HepG2 (cell line): Measurements from ENCODE around the gene SCG2. TPM values are rescaled to one million over a fixed set of nuclear protein-coding genes. Genes with fewer than 3 reads are reported as not detected.

Source experiments
- ARID5B ChIP-seq: IDR thresholded peaks from 2 replicates; pipeline ENCODE4 v1.4.0; 2020; ENCODE audit warnings: mild to moderate bottlenecking, missing genetic modification reagents
- FOSL1 ChIP-seq: sonication (generic); formaldehyde crosslinking; IDR thresholded peaks from 2 replicates; pipeline ENCODE4 v1.9.0; 2021; ENCODE audit warnings: missing genetic modification reagents, borderline replicate concordance
- KAT2B ChIP-seq: fragments of 150-350 bp; IDR thresholded peaks from 2 replicates; pipeline ENCODE4 v1.6.1; 2014; ENCODE audit warnings: low read depth, low read length, borderline replicate concordance
- MAFK ChIP-seq, 2 experiments: IDR thresholded peaks in 1 of 2; conservative IDR thresholded peaks in 1 of 2; 2 replicates each; pipeline ENCODE4 v1.6.1; 2011; ENCODE audit warnings: improper control_type of control experiment in 2 of 2, low read length in 2 of 2
- PRDM10 ChIP-seq: sonication (generic); formaldehyde crosslinking; IDR thresholded peaks from 2 replicates; pipeline ENCODE4 v1.4.0; 2020; ENCODE audit warnings: low read depth, missing genetic modification reagents
- SOX6 ChIP-seq, 2 experiments: fragments of 450-650 bp in 1 of 2; sonication (generic) in 1 of 2; formaldehyde crosslinking in 1 of 2; IDR thresholded peaks; 2 replicates each; pipeline versions ENCODE4 v1.4.0 to v1.6.1; 2017 to 2020; ENCODE audit warnings: antibody characterized with exemption in 1 of 2, mild to moderate bottlenecking in 1 of 2, missing genetic modification reagents in 1 of 2
- ZBTB2 ChIP-seq: sonication (generic); formaldehyde crosslinking; IDR thresholded peaks from 2 replicates; pipeline ENCODE4 v1.8.0; 2022; ENCODE audit warnings: low read depth, missing genetic modification reagents
- polyA plus RNA-seq, 8 experiments: library from polyadenylated mRNA; depleted of rRNA in 3 of 8; stranded (reverse) in 7 of 8; unstranded in 1 of 8; fragments of >200 nt; fragmentation: Illumina TruSeq in 4 of 8; extraction: Trizol in 4 of 8; gene quantifications; 2 replicates each; pipeline versions ENCODE4 v1.2.1 to v1.2.3, GENCODE V29; 2011 to 2016; ENCODE audit warnings: low read depth in 4 of 8, missing spikeins in 1 of 8, mixed read lengths in 1 of 8; ENCODE audit not compliant: insufficient read depth in 1 of 8
- total RNA-seq, 5 experiments: library from RNA; depleted of rRNA; stranded (reverse); fragments of >200 nt; fragmentation: Illumina TruSeq; extraction: Trizol; gene quantifications; 2 replicates each; pipeline ENCODE4 v1.2.3, GENCODE V29; 2016; ENCODE audit warnings: low read depth in 1 of 5

The SCG2 gene
- total and polyA plus RNA-seq, 2 of the 13 experiments (the other 11 are each of a cell fraction or from before 2014, with no cell fraction given), result not detected

- 0 out of 2 replicates have a peak, but pooled peaks have one; percentile 48 for TF ChIP-seq PRDM10 (CRISPR knock-in tag)
- peak; percentile 50 for TF ChIP-seq FOSL1 (CRISPR knock-in tag)
- no peak for TF ChIP-seq KAT2B
- TF ChIP-seq ARID5B (CRISPR knock-in tag), result peak; percentile 43; the same call in 1 of the 2 replicates
- no peak for TF ChIP-seq ZBTB2 (CRISPR knock-in tag)
- TF ChIP-seq MAFK (conservative IDR thresholded peaks at IDR 0.05 in 1 of 2, IDR thresholded peaks at IDR 0.05 in 1 of 2; ENCODE audit: low read length in 2 of 2), result peak; percentile 48 to 77
- no peak for TF ChIP-seq SOX6 (IDR thresholded peaks at IDR 0.05)
- TF ChIP-seq SOX6 (CRISPR knock-in tag; IDR thresholded peaks at IDR 0.05), result peak; percentile 13; the same call in 1 of the 2 replicates
Observed at GRCh38 chr2:223563462-223563861, 38.7 kb downstream of the SCG2 start (continued).
